Brain microvascular endothelial cell (primary cell): ENCODE data around the gene SNU13.

ENCODE experiments used
- DNase-seq: peaks from one replicate; pipeline ENCODE4 v3.0.0-alpha.2; 2020
- H3K27ac ChIP-seq: fragments of 250-450 bp; sonication (Bioruptor Pico); 2 replicates; pipeline ENCODE4 v1.5.1; 2020; ENCODE audit warnings: mild to moderate bottlenecking, moderate library complexity
- H3K27me3 ChIP-seq: fragments of 250-450 bp; sonication (Bioruptor Pico); replicated peaks from 2 replicates; pipeline ENCODE4 v1.5.1; 2020; ENCODE audit warnings: mild to moderate bottlenecking
- H3K36me3 ChIP-seq: fragments of 250-450 bp; sonication (Bioruptor Pico); replicated peaks from 2 replicates; pipeline ENCODE4 v1.5.1; 2020; ENCODE audit warnings: mild to moderate bottlenecking
- H3K4me3 ChIP-seq: 2 replicates; pipeline ENCODE4 v1.5.1; 2011; ENCODE audit warnings: low read depth, mild to moderate bottlenecking, control low read depth, low read length, moderate library complexity
- CTCF ChIP-seq: IDR thresholded peaks from 2 replicates; pipeline ENCODE4 v1.5.1; 2011; ENCODE audit warnings: low read depth, mild to moderate bottlenecking, moderate library complexity, low read length, control low read depth, inconsistent platforms; ENCODE audit errors: missing control alignments
- in situ Hi-C: cut with HindIII; loops from 2 replicates; pipeline ENCODE4 v1.10.0; 2017; ENCODE audit warnings: low sequenced_read_pairs, low pct_ligation_motif_present

SNU13 gene

GRCh38 chr22:41722496-41722895, 33.8 kb upstream of the SNU13 start:
- Histone ChIP-seq H3K27ac (no peak overlapping the region), H3K36me3 (no peaks in the 10 kb centered on the region), H3K27me3 (no peaks in the 10 kb centered on the region), H3K4me3 (no peak overlapping the region)
- no peak for TF ChIP-seq CTCF
- DNase-seq: no peak
- in situ Hi-C loops: no loop called here

GRCh38 chr22:41713004-41713403, 24.3 kb upstream of the SNU13 start:
- Histone ChIP-seq H3K27me3 (no peaks in the 10 kb centered on the region), H3K36me3 (no peaks in the 10 kb centered on the region), H3K4me3 (no peak overlapping the region), H3K27ac (no peak overlapping the region)
- in situ Hi-C loops: no loop called here
- no peak for TF ChIP-seq CTCF
- DNase-seq: no peak

GRCh38 chr22:41709341-41709740, 20.7 kb upstream of the SNU13 start:
- TF ChIP-seq CTCF: no peak
- no peaks in the 10 kb centered on the region for H3K27me3 ChIP-seq
- no peak for DNase-seq
- no peak overlapping the region for H3K4me3 ChIP-seq
- H3K36me3 ChIP-seq: no peaks in the 10 kb centered on the region
- H3K27ac ChIP-seq: no peak overlapping the region
- in situ Hi-C loops: no loop called here

GRCh38 chr22:41702763-41703162, 14.1 kb upstream of the SNU13 start:
- Histone ChIP-seq H3K27me3 (no peaks in the 10 kb centered on the region), H3K27ac (no peak overlapping the region), H3K36me3 (no peaks in the 10 kb centered on the region), H3K4me3 (no peak overlapping the region)
- DNase-seq: no peak
- in situ Hi-C loops: no loop called here
- no peak for TF ChIP-seq CTCF

GRCh38 chr22:41700108-41700364, 11.4 kb upstream of the SNU13 start:
- in situ Hi-C loops: no loop called here
- no peak for DNase-seq
- no peaks in the 10 kb centered on the region for H3K27me3 ChIP-seq
- H3K36me3 ChIP-seq: no peaks in the 10 kb centered on the region
- H3K27ac ChIP-seq: no peak overlapping the region
- no peak for TF ChIP-seq CTCF
- no peak overlapping the region for H3K4me3 ChIP-seq

GRCh38 chr22:41699264-41700107, 10.8 kb upstream of the SNU13 start, which contains the start of gene MEI1:
MEI1 (plus strand) TSS chr22:41699503; CDS start chr22:41699539, 36 bp downstream.
- in situ Hi-C loops: no loop called here
- TF ChIP-seq CTCF: no peak
- Histone ChIP-seq H3K4me3 (no peak within 1 kb of the TSS), H3K27me3 (no peaks in the 10 kb centered on the region), H3K36me3 (no peaks in the 10 kb centered on the region), H3K27ac (no peak within 1 kb of the TSS)
- peak; percentile 38 for DNase-seq
